Prostate gland (tissue), 2 donors: Measurements from ENCODE around the gene TVP23C.

Experiments used
- CTCF ChIP-seq, 4 experiments: fragments of 200-600 bp in 2 of 4; fragments of 450-650 bp in 2 of 4; sonication (generic) in 2 of 4; IDR thresholded peaks; 1 replicate in 3 of 4; 2 replicates in 1 of 4; pipeline ENCODE4 v1.5.1; 2016 to 2019; ENCODE audit warnings: antibody characterized with exemption in 4 of 4, mild to moderate bottlenecking in 2 of 4, moderate library complexity in 2 of 4
- POLR2A ChIP-seq: fragments of 450-650 bp; IDR thresholded peaks from one replicate; pipeline ENCODE4 v1.6.1; 2016; ENCODE audit warnings: antibody characterized with exemption, mild to moderate bottlenecking
- POLR2AphosphoS5 ChIP-seq: sonication (generic); formaldehyde crosslinking; IDR thresholded peaks from one replicate; pipeline ENCODE4 v1.6.1; 2017; ENCODE audit warnings: antibody characterized with exemption

GRCh38 chr17:15472891-15473290 is 90.4 kb downstream of the TVP23C start:
- TF ChIP-seq POLR2A (no peak), CTCF (IDR thresholded peaks at IDR 0.05) (no peak), POLR2AphosphoS5 (no peak)
